ENCODE measurements around the gene MPV17L2.
"Not testable (repeated sequence)": the region's sequence is repeated elsewhere in the genome, so short reads cannot be mapped to it uniquely, and the experiment has no call there.

MPV17L2 gene

DNA sequence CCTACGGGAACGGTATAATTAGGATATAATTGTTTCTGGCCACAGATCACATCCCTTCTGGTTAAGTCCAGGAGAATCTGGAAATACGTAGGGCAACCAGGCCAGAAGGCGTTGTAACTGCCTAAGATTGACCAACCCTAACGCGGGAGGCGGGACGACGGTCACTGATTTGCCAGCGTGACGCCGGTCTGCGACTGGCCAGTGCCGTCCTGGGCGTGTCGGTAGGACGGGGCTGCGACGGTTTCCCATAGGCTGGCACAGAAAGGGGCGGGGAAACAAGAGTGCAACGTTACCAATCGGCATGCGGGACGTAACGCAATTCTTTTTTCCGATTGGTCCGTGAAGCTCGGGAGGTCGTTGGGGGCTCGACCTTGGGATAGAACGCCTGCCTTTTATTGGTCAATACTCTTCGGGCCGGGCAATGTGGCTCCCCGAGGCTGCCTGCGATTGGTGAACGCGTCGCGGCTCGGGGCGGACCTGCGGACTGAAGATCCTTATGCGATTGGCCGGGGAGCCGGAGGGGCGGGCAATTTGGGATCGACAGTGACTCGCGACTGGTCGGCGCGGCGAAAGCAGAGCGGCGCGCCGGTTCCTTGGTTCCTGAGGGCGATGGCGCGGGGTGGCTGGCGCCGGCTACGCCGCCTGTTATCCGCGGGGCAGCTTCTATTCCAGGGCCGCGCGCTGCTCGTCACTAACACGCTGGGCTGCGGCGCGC is at the start of gene MPV17L2:
TSS of gene MPV17L2 (plus strand) at position 546 of the 715 bp plus-strand sequence. CDS start at position 610, 64 bp downstream.
- peak; percentile 97 for DNase-seq (ENCODE audit: low read depth)

- no peak for DNase-seq (ENCODE audit: low read depth)
Observed at GRCh38 chr19:18143902-18144301, 49.1 kb upstream of the MPV17L2 start.

GRCh38 chr19:18144361-18144760 is 48.7 kb upstream of the MPV17L2 start:
- no peak for DNase-seq (ENCODE audit: low read depth)

DNA sequence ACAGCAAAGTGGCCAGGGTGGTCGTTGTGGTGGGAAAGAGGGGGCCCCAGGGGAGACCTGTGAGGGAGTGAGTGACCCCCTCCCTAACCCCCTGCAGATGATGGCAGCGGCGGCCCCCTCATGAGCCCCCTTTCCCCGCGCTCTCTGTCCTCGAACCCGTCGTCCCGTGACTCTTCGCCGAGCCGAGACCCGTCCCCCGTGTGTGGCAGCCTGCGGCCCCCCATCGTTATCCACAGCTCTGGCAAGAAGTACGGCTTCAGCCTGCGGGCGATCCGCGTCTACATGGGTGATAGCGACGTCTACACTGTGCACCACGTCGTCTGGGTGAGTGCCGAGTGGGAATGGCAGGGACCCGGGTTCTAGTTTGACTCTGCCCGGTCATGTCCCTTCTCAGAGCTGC is 48.1 kb upstream of the MPV17L2 start:
- DNase-seq (ENCODE audit: low read depth) = no peak

DNA sequence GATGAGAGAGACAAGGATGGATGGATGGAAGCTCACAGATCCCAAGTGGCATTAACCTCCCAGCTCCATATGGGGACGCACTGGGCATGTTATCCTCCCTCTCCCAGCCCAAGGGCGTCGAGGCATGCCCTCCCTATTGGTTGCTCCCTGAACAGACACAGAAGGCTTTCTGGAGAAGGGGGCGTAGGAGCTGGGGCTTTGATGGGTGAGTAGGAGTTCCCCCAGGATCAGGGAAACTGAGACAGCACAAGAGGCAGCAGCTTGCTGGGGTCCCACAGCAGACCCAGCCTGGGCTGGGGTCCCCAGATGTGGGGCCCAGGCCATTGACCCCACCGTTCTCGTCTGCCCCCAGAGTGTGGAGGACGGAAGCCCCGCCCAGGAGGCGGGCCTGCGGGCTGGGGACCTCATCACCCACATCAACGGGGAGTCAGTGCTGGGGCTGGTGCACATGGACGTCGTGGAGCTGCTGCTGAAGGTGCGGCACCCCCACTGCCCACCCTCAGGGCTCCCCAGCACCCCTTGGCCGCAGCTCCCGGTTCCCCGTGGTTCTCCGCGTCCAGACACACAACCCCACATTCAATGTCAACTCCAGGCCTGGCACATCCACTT is 47.5 kb upstream of the MPV17L2 start:
- DNase-seq (ENCODE audit: low read depth) = no peak

DNA sequence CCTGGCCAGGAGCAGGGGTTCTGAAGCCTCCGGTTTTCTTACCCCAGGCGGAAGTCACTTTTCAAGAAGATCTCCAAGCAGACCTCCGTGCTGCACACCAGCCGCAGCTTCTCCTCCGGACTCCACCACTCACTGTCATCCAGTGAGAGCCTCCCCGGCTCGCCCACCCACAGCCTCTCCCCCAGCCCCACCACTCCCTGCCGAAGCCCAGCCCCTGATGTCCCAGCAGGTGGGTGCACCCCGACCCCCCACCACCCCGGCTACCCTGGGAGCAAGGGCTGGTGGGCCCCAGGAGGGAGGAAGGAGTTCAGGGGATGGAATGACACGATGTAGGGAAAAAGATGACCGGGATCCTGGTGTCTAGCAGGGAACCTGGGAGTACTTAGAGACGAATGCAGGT is 45.6 kb upstream of the MPV17L2 start:
- no peak for DNase-seq (ENCODE audit: low read depth)

GRCh38 chr19:18149596-18149975 is 43.4 kb upstream of the MPV17L2 start:
- no peak for DNase-seq (ENCODE audit: low read depth)

DNA sequence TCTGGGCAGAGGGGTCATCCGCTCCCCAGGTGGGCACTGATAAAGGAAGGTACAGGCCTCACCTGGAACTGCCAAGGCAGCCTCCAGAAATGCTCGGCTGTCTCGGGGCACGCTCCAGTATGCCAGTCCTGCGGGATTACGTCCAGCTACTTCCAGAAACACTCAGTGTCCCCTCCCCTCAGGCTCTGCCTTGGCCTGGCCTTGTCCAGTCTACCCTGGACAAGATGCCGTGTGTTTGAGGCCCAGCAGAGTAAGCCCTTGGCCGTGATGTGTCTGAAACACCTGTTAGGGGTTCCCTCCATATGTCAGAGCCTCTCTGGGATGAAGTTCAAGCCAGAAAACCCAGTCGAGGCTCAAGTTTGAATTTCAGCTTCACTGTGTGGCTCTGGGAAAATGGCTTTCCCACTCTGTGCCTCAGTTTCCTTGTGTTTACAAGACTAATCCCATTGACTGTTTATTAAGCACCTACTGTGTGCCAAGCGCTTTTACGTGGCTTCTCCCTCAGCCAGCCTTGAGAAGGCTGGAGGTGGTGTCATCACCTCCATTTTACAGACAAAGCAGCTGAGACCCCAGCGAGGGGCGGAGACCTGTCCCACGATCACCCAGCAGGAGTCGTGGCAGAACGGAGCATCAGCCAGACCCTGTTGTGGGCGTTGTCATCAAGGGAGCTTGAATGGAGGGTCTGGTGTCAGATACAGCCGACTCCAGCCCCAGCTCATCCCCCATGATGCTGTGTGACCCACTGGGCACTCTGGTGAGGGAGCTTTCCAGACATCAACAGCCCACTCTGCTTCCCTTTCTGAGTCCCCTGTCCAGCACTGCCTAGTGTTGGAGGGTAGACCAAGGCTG is 42.0 kb upstream of the MPV17L2 start:
- no peak for DNase-seq (ENCODE audit: low read depth)

GRCh38 chr19:18152442-18152816 is 40.6 kb upstream of the MPV17L2 start:
- peak; percentile 89 for DNase-seq (ENCODE audit: low read depth)

DNA sequence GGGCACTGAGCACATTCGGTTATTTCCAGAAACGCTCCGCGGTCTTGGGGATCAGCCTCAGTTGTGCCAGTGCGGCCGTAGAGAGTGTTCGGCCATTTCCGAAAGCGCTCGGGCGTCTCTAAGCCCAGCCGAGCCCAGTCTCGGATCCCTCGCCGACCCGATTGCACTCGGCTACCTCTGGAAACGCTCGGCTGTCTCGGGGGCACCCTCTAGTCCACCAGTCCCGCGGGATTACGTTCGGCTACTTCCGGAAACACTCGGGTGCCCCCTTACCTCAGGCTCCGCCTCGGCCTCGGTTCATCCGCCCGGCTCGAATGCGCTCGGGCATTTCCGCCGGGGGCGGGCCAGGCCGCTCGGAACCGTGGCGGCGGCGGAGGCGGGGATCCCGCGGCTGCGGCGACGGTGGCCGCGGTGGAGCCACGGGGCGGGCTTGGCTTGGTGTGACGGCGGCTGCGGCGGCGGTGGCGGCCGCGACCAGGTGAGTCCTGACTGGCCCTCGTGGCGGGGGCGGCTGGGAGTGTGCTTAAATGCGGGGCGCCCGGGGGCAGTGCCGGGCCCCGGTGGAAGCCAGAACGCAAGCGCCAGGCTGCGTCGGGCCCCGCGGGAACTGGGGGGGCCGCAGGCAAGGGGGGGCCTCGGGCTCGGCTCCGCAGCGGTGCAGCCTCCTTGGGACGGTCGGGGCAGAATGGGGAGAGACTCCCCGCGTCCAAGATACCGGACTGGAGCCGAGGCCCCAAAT is 40.0 kb upstream of the MPV17L2 start, which contains the start of gene PIK3R2:
TSS of gene PIK3R2 (plus strand) at position 347 of the 739 bp plus-strand sequence. CDS start 2,717 bp downstream, outside the sequence.
- peak; percentile 98 for DNase-seq (ENCODE audit: low read depth)

- DNase-seq (ENCODE audit: low read depth) = no peak
Observed at GRCh38 chr19:18153556-18154134, 39.4 kb upstream of the MPV17L2 start.

DNA sequence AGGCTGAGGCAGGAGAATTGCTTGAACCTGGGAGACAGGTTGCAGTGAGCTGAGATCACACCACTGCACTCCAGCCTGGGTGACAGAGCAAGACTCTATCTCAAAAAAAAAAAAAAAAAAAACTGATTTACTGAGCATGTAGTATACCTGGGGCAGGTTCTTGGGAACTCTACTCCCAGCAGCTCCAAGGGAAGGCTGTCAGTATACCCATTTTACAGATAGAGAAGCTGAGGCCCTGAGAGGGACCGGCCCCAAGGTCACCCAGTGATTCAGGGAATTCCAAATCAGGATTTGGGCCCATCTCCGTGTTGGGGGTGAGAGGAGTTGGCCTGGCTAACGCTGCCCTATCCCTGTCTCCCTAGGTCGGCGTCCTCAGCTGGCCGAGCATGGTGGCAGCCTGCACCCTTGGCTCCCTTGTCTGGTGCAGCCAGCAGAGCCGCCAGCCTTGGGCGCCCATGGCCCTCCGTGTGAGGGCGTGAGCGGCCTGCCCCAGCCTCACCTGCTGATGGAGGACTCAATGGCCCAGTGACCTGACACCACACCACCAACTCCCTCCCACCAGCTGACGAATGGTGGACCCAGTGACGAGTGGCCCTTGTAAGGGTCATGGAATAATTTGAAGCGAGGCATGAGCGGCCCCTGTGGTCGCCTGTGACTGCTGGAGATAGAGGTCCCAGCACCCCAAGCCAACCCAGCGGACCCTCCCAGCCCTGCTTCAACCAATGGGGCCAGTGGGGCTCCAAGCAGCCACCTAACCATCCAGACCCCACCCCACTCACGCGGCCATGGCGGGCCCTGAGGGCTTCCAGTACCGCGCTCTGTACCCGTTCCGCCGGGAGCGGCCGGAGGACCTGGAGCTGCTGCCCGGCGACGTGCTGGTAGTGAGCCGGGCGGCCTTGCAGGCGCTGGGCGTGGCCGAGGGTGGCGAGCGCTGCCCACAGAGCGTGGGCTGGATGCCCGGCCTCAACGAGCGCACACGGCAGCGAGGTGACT is 37.6 kb upstream of the MPV17L2 start:
- DNase-seq (ENCODE audit: low read depth) = no peak

DNA sequence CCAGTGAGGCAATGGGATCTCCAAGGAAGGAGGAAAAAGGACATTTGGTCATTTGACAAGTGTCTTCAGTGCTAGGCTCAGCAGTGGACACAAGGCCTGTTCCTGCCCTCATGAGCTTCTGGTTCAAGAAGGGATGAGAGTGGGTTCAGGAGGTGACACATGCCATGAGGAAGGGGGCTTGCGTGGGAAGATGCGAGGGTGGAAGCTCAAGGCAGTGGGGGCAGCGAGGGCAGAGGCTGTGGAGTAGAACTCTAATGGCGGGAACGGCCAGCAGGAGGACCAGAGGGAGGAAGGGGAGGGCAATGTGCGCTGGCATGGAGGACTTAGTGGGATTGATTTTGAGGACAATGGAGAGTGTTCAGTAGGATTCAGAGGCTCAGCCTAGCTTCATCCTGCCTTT is 36.8 kb upstream of the MPV17L2 start:
- DNase-seq (ENCODE audit: low read depth) = no peak

GRCh38 chr19:18156841-18157464 is 36.1 kb upstream of the MPV17L2 start:
- DNase-seq (ENCODE audit: low read depth) = no peak

DNA sequence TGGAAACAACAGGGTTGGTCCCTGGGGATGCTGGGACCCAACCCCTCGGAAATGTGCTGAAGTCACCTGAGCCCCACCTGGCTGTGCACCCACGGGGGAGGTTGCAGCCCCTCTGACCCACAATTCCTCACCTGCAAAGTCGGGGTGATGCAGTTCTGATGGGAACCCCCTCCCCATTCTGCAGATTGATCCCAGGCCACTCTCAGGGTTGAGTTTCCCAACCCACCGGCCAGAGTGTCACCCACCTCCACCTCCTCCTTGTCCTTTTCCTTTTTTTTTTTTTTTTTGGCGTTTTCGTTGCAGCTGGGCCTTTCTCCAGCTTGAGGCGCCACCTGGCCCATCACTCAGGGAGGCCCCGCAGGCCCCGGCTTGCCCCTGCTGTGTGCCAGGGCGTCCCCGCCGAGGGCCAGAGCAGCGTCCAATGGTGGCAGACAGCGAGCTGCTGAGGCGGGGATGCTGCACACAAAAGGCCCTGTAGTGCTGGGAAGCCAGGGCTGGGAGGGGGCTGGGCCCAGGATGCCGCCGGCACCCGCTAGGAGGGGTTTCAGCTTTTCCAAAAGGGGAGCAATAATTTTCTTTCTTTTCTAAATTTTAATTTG is 35.5 kb upstream of the MPV17L2 start:
- no peak for DNase-seq (ENCODE audit: low read depth)

DNA sequence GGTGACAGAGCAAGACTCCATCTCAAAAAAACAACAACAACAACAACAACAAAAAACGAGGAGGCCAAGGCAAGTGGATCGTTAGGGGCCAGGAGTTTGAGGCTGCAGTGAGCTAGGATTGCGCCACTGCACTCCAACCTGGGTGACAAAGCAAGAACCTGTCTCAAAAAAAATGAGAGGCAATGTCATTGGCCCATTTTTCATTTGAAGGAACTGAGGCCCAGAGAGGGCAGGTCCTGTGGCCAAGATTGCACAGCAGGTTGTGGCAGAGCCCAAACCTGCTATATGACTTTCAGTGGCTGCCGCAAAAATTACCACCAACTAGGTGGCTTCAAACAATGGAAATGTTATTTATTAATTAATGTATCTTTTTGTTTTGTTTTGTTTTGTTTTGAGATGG is 34.6 kb upstream of the MPV17L2 start:
- no peak for DNase-seq (ENCODE audit: low read depth)

DNA sequence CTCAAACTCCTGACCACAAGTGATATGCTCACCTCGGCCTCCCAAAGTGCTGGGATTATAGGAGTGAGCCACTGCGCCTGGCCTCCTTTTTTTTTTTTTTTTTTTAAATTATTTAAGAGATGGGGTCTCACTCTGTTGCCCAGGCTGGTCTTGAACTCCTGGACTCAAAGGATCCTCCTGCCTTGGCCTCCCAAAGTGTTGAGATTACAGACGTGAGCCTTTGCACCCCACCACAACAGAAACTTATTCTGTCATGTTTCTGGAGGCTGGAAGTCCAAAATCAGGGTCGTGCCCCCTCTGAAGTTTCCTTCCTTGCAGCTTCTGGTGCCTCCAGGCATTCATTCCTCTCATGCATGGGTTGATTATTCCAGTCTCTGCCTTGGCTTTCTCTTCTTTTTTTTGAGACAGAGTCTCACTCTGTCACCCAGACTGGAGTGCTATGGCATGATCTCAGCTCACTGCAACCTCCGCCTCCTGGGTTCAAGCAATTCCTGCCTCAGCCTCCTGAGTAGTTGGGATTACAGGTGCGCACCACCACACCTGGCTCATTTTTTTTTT is 33.9 kb upstream of the MPV17L2 start:
- not testable (repeated sequence) for DNase-seq (ENCODE audit: low read depth)

DNA sequence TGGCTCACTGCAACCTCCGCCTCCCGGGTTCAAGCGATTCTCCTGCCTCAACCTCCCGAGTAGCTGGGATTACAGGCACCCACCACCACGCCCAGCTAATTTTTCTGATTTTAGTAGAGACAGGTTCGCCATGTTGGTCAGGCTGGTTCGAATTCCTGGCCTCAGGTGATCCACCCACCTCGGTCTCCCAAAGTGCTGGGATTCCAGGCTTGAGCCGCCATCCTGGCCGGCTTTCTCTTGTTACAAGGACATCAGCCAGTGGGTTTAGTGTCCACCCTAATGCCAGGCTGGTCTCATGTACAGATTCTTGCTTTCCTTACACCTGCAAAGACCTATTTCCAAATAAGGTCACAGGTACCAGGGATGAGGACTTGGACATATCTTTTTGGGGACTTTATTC is 33.2 kb upstream of the MPV17L2 start:
- DNase-seq (ENCODE audit: low read depth) = no peak

- DNase-seq (ENCODE audit: low read depth) = no peak
Observed at GRCh38 chr19:18160493-18160970, 32.5 kb upstream of the MPV17L2 start.

All from activated T-helper 1 cell treated with Interleukin-2 at 50 U/mL for 16 hours (primary cell).